ENCODE results near the gene TMEM72. TPM values are rescaled to one million over a fixed set of nuclear protein-coding genes. Genes with fewer than 3 reads are reported as not detected.

TMEM72 gene
- not detected for total RNA-seq

GRCh38 chr10:44911081-44911540 is at the start of gene TMEM72:
Gene TMEM72, plus strand, starts transcription at chr10:44911337. Its CDS starts 176 bp downstream, at chr10:44911513.
- no peak for TF ChIP-seq CTCF (IDR thresholded peaks at IDR 0.05)
- no peak for TF ChIP-seq POLR2A (IDR thresholded peaks at IDR 0.05)
- TF ChIP-seq POLR2AphosphoS5 (IDR thresholded peaks at IDR 0.05), result no peak
- Histone ChIP-seq H3K27ac (no peak within 1 kb of the TSS), H3K27me3 (no peaks in the 10 kb centered on the region), H3K36me3 (no peaks in the 10 kb centered on the region), H3K4me1 (no peaks in the 10 kb centered on the region), H3K4me3 (no peak within 1 kb of the TSS), H3K9me3 (no peaks in the 10 kb centered on the region)
- no peak for DNase-seq (ENCODE audit: low spot score in 2 of 2)
- intact Hi-C loops (cut with DNase I; ENCODE audit: low total_unique reads), result no loop called here

GRCh38 chr10:44862006-44862751 is 49.0 kb upstream of the TMEM72 start:
- no peaks in the 10 kb centered on the region for H3K27me3 ChIP-seq
- H3K36me3 ChIP-seq, result no peaks in the 10 kb centered on the region
- TF ChIP-seq CTCF (IDR thresholded peaks at IDR 0.05) (no peak), POLR2A (IDR thresholded peaks at IDR 0.05) (no peak), POLR2AphosphoS5 (IDR thresholded peaks at IDR 0.05) (no peak)
- no peak overlapping the region for H3K4me3 ChIP-seq
- intact Hi-C loops (cut with DNase I; ENCODE audit: low total_unique reads), result no loop called here
- H3K4me1 ChIP-seq, result no peaks in the 10 kb centered on the region
- peak overlapping the region in 1 of 2 donors; percentile 21 for H3K27ac ChIP-seq
- H3K9me3 ChIP-seq, result no peaks in the 10 kb centered on the region
- DNase-seq (ENCODE audit: low spot score in 2 of 2), result no peak

GRCh38 chr10:44862924-44863323 is 48.2 kb upstream of the TMEM72 start:
- Histone ChIP-seq H3K9me3 (no peaks in the 10 kb centered on the region), H3K36me3 (no peaks in the 10 kb centered on the region), H3K4me3 (no peak overlapping the region), H3K27ac (no peak overlapping the region), H3K4me1 (no peaks in the 10 kb centered on the region), H3K27me3 (no peaks in the 10 kb centered on the region)
- intact Hi-C loops (cut with DNase I; ENCODE audit: low total_unique reads), result no loop called here
- DNase-seq (ENCODE audit: low spot score in 2 of 2), result no peak
- TF ChIP-seq CTCF (IDR thresholded peaks at IDR 0.05), result no peak
- no peak for TF ChIP-seq POLR2A (IDR thresholded peaks at IDR 0.05)
- no peak for TF ChIP-seq POLR2AphosphoS5 (IDR thresholded peaks at IDR 0.05)

GRCh38 chr10:44863344-44864047 is 47.6 kb upstream of the TMEM72 start:
- peak overlapping the region in 2 of 3 donors; percentile 54 to 73 for H3K4me3 ChIP-seq
- H3K36me3 ChIP-seq, result no peaks in the 10 kb centered on the region
- peak overlapping the region; percentile 75 to 90 for H3K27ac ChIP-seq
- H3K27me3 ChIP-seq, result no peaks in the 10 kb centered on the region
- no peaks in the 10 kb centered on the region for H3K4me1 ChIP-seq
- DNase-seq (ENCODE audit: low spot score in 2 of 2), result no peak
- no peak for TF ChIP-seq POLR2AphosphoS5 (IDR thresholded peaks at IDR 0.05)
- no peak for TF ChIP-seq CTCF (IDR thresholded peaks at IDR 0.05)
- TF ChIP-seq POLR2A (IDR thresholded peaks at IDR 0.05), result no peak
- H3K9me3 ChIP-seq, result no peaks in the 10 kb centered on the region
- intact Hi-C loops (cut with DNase I; ENCODE audit: low total_unique reads), result no loop called here

- TF ChIP-seq CTCF (IDR thresholded peaks at IDR 0.05), result no peak
- TF ChIP-seq POLR2AphosphoS5 (IDR thresholded peaks at IDR 0.05), result no peak
- no peak for TF ChIP-seq POLR2A (IDR thresholded peaks at IDR 0.05)
- H3K36me3 ChIP-seq, result no peaks in the 10 kb centered on the region
- intact Hi-C loops (cut with DNase I; ENCODE audit: low total_unique reads), result no loop called here
- peak overlapping the region; percentile 39 to 73 (median 54) for H3K4me3 ChIP-seq
- H3K27me3 ChIP-seq, result no peaks in the 10 kb centered on the region
- H3K4me1 ChIP-seq, result no peaks in the 10 kb centered on the region
- no peaks in the 10 kb centered on the region for H3K9me3 ChIP-seq
- DNase-seq (ENCODE audit: low spot score in 2 of 2), result peak; percentile 45 to 58
- peak overlapping the region; percentile 75 to 90 for H3K27ac ChIP-seq
Observed at GRCh38 chr10:44864051-44864450, 47.1 kb upstream of the TMEM72 start.

Data from breast epithelium (tissue), 4 donors.